HG02610 (cell line): ENCODE measurements around the gene UBE2Q1.

Experiments used
- ATAC-seq: cut with Tn5 transposase; IDR thresholded peaks from one replicate; pipeline ENCODE4 v1.9.1; 2021; ENCODE audit warnings: mild to moderate bottlenecking, moderate library complexity; ENCODE audit not compliant: unreplicated experiment

UBE2Q1 gene

GRCh38 chr1:154557939-154558719, at the start of gene UBE2Q1:
TSS of gene UBE2Q1 (minus strand) at chr1:154558662. CDS start at chr1:154558553, 109 bp downstream.
- ATAC-seq: peak; percentile 8

- ATAC-seq: peak; percentile 65
Observed at GRCh38 chr1:154607609-154608396, 49.3 kb upstream of the UBE2Q1 start, which contains the start of gene ADAR. TSS of gene ADAR (minus strand) at chr1:154608186. CDS start at chr1:154608006, 180 bp downstream.

- no peak for ATAC-seq
Observed at GRCh38 chr1:154607106-154607608, 48.7 kb upstream of the UBE2Q1 start.

DNA sequence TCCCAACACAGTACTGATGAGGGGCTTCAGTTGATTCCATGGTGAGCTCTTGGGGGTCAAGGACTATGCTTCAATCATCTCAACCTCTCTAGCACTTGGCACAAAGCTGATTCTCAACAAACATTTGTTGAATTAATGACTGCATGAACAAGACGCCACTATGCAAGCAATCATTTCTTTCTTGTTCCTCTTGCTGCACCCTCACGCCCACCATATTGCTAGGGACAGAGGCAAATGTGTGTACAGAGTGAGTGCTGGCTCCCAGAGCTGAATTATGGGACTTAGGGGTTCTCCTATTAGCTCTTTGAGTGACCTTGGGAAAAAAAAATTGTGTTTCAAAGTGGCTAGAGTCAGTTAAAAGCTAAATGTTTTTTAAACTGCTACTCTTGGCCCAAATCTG, 47.1 kb upstream of the UBE2Q1 start:
- no peak for ATAC-seq

GRCh38 chr1:154603317-154603716, 44.9 kb upstream of the UBE2Q1 start:
- ATAC-seq: no peak

DNA sequence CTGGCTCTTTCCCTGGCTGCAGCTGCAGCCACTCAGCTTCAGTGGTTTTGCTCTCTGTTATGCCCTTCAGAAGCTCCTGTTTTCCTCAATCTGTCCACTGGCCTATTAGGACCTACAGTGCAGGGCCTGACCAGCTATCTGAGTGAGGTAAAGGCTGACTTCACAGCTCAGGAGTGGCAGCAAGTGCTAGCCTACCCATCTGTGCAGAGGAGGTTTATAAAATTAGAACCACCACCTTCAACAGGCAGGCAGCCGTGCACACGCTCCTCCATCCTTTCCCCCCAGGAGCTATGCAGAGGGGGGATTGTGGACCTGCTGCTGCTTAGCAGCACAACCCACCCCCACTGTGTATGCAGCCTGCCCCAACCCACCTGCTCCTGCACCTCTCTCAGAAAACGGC, 41.2 kb upstream of the UBE2Q1 start:
- no peak for ATAC-seq

GRCh38 chr1:154598871-154599635, 40.6 kb upstream of the UBE2Q1 start:
- ATAC-seq: peak; percentile 39

DNA sequence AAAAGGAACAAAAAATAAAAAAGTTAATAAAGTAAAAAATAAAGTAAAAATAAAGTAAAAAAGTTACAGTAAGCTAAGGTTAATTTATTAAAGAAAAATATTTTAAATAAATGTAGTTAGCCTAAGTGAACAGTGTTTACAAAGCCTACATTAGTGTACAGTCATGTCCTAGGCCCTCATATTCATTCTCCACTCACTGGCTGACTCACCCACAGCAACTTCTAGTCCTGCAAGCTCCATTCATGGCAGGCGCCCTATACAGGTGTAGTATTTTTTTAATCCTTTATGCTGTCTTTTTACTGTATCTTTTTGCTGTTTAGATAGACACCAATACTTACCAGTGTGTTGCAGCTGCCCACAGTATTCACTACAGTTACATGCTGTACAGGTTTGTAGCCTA, 37.2 kb upstream of the UBE2Q1 start:
- ATAC-seq: no peak

DNA sequence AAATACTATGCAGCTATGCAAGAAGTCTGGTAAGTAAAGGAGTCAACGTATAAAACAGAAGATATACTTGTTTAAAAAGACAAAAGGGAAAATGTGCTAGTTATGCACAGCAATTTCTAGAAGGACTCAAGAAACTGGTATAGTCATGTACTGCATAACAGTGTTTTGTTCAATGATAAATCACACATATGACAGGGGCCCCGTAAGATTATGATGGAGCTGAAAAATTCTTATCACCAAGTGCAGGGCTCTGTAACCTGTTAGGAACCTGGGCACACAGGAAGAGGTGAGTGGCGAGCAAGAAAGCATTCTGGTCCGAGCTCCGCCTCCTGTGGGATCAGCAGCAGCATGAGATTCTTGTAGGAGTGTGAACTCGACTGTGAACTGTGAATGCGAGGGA, 36.3 kb upstream of the UBE2Q1 start:
- ATAC-seq: no peak

- ATAC-seq: no peak
Observed at GRCh38 chr1:154593390-154593789, 34.9 kb upstream of the UBE2Q1 start.

GRCh38 chr1:154591206-154591605, 32.7 kb upstream of the UBE2Q1 start:
- ATAC-seq: no peak

DNA sequence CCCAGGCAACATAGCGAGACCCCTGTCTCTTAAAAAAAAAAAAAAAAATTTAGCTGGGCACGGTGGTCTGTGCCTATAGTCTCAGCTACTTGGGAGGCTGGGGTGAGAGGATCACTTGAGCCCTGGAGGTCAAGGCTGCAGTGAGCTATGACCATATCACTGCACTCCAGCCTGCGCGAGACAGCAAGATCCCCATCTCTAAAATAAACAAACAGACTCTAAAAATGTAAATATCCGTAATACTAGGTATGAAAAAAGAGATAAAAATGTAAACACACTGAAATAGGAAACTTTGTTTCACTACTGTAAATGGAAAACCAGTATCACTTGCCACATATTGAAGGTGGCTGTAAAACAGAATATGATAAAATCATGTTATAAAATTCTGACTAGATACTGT, 32.3 kb upstream of the UBE2Q1 start:
- no peak for ATAC-seq

GRCh38 chr1:154589780-154590179, 31.3 kb upstream of the UBE2Q1 start:
- ATAC-seq: no peak

DNA sequence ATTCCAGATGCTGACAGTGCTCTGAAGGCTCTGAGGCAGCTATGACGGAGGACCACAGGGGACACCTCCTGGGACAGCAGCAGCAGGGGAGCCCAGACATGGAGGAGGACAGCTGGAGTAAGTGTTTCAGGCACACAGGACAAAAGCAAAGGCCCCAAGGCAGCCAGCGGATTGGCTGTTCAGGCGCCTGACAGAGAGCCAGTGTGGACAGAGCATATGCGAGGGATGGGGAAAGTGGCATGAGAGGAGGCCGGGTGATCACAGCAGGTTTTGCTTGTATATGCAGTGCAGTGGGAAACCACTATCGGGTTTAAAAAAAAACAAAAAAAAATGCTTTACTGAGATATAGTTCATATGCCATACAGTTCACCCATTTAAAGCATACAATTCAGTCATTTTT, 28.2 kb upstream of the UBE2Q1 start:
- no peak for ATAC-seq

- no peak for ATAC-seq
Observed at GRCh38 chr1:154586231-154586630, 27.8 kb upstream of the UBE2Q1 start.

- ATAC-seq: no peak
Observed at GRCh38 chr1:154584267-154584994, 26.0 kb upstream of the UBE2Q1 start.

DNA sequence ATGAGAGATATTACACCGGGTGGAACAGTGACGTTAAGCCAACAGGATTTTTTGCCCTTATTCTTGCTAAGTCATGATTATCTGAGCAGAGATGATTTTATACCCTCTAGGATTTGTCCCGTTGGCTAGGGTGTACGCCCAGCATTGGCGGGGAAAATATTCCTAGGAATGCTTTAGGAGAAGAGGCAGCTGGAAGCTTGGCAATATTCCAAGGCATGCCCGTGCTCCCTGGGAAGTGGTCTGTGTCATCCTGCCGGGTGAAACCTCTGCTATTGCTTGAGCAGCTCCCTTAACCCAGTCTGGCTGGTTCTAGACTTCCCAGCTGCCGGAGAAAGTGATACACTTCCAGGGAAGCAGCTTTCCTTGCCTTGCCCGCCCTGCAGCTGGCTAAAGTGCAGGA, 25.3 kb upstream of the UBE2Q1 start:
- ATAC-seq: no peak

- no peak for ATAC-seq
Observed at GRCh38 chr1:154582885-154583284, 24.4 kb upstream of the UBE2Q1 start.

- no peak for ATAC-seq
Observed at GRCh38 chr1:154581766-154582165, 23.3 kb upstream of the UBE2Q1 start.

GRCh38 chr1:154579374-154579773, 20.9 kb upstream of the UBE2Q1 start:
- no peak for ATAC-seq

DNA sequence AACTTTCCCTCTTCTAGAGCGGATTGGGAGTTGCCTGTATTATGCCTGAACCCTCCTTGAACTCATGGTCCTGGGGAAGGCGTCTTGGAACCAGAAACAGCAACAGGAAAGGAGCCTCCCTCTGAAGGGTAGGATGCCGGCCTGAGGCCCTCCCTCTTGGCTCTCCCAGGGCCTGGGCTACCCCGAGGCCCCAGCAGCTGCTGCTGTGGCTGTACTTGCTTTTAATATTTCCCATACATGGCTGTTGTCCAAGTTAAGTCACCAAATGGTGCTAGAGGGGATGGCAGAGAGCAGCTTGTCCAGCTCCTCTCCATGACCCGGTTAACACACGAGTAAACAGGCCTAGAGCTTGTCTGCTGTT, 19.6 kb upstream of the UBE2Q1 start:
- ATAC-seq: no peak
